ENCODE results near the gene FAM20C. TPM values are rescaled to one million over a fixed set of nuclear protein-coding genes. Genes with fewer than 3 reads are reported as not detected.
"Not testable (repeated sequence)": the region's sequence is repeated elsewhere in the genome, so short reads cannot be mapped to it uniquely, and the experiment has no call there.

The FAM20C gene
- total RNA-seq, 2 experiments from 2014 or later, result 1.3 to 1.7 TPM

DNA sequence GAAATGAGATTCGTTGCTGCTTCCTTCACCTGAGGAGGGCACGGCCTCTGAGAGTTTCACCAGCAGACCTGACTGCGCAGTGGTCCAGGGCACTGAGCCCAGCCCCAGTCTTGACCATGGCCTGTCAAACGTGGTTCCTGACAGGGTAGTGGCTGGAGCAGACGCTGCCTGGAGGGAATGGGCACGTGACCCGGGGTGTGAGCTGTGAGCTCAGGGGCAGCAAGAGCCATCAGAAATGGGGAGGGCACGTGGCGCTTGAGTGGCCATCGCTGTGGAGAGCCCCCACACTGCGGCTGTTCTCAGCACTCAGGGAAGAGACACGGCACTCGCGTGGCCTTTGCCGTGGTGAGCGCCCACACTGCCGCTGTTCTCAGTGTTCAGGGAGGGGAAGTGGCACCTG is 12.0 kb downstream of the FAM20C start:
- no peak for DNase-seq
- no peaks in the 10 kb centered on the region for H3K36me3 Mint-ChIP-seq (ENCODE audit: low read depth)
- no peak overlapping the region for H3K4me3 ChIP-seq (ENCODE audit: low read length)
- intact Hi-C loops (cut with DNase I, micrococcal nuclease), result no loop called here
- no peak overlapping the region for H3K4me3 Mint-ChIP-seq
- TF ChIP-seq, protein P1, sequence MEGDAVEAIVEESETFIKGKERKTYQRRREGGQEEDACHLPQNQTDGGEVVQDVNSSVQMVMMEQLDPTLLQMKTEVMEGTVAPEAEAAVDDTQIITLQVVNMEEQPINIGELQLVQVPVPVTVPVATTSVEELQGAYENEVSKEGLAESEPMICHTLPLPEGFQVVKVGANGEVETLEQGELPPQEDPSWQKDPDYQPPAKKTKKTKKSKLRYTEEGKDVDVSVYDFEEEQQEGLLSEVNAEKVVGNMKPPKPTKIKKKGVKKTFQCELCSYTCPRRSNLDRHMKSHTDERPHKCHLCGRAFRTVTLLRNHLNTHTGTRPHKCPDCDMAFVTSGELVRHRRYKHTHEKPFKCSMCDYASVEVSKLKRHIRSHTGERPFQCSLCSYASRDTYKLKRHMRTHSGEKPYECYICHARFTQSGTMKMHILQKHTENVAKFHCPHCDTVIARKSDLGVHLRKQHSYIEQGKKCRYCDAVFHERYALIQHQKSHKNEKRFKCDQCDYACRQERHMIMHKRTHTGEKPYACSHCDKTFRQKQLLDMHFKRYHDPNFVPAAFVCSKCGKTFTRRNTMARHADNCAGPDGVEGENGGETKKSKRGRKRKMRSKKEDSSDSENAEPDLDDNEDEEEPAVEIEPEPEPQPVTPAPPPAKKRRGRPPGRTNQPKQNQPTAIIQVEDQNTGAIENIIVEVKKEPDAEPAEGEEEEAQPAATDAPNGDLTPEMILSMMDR (IDR thresholded peaks at IDR 0.05), result no peak
- H3K27ac Mint-ChIP-seq, result no peak overlapping the region
- no peak for ATAC-seq (ENCODE audit: poor library complexity)
- H3K27me3 Mint-ChIP-seq, result no peaks in the 10 kb centered on the region
- ChIA-PET POLR2A (no interaction called here), CTCF (no interaction called here)
- H3K36me3 ChIP-seq (ENCODE audit: insufficient read depth, low read length), result no peaks in the 10 kb centered on the region
- H3K9me3 Mint-ChIP-seq, result no peaks in the 10 kb centered on the region
- peaks cover 0 to 32% of the 10 kb centered on the region in 2 experiments for H3K9me3 ChIP-seq (ENCODE audit: control insufficient read depth in 1 of 2, insufficient read depth in 1 of 2, low read length in 2 of 2)
- no peak overlapping the region for H3K27ac ChIP-seq (ENCODE audit: low read depth in 1 of 2, low read length in 2 of 2)
- no peaks in the 10 kb centered on the region for H3K4me1 Mint-ChIP-seq (ENCODE audit: low read depth)
- no peaks in the 10 kb centered on the region for H3K27me3 ChIP-seq (ENCODE audit: control insufficient read depth in 1 of 2, insufficient read depth in 2 of 2, low read length in 2 of 2)
- no peaks in the 10 kb centered on the region for H3K4me1 ChIP-seq (ENCODE audit: insufficient read depth, low read length)

DNA sequence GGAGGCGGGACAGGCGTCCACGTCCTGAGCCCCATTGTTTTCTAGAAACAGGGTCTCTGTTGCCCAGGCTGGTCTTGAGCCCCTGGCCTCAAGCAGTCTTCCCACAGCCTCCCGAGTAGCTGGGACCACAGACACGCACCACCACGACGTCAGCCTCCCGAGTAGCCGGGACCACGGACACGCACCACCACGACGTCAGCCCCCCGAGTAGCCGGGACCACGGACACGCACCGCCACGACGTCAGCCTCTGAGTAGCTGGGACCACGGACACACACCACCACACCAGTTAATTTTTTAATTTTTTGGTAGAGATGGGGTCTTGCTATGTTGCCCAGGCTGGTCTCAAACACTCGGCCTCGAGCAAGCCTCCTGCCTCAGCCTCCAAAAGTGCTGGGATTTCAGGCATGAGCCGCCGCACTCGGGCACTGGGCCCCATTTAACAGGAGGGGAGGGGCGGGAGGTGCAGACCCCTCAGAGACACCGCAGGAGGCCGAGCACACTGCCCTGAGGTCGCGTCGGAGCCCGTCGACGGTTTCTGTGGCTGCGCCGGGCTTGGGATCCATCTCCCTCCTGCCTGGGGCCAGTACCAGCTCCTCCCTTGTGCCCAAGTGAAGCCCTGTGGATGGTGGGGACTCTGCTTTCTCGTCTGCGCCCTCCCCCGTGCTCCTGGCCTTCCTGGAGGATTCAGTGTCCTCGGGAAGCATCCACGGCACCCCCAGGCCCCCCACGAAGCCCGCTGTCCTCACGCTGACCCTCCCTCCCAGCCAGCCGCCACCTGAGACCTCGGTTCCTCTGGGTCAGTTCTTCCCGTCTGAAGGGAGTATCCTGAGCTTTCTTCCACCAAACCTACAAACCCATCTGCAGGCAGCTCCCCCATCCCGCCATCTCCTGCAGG is 13.0 kb downstream of the FAM20C start:
- TF ChIP-seq, protein P1 (IDR thresholded peaks at IDR 0.05), result no peak
- H3K27ac Mint-ChIP-seq, result no peak overlapping the region
- H3K9me3 Mint-ChIP-seq, result no peaks in the 10 kb centered on the region
- Histone ChIP-seq H3K27ac (ENCODE audit: low read depth in 1 of 2, low read length in 2 of 2) (no peak overlapping the region), H3K4me1 (ENCODE audit: insufficient read depth, low read length) (no peaks in the 10 kb centered on the region), H3K27me3 (ENCODE audit: control insufficient read depth in 1 of 2, insufficient read depth in 2 of 2, low read length in 2 of 2) (no peaks in the 10 kb centered on the region), H3K9me3 (ENCODE audit: control insufficient read depth in 1 of 2, insufficient read depth in 1 of 2, low read length in 2 of 2) (peaks cover 0 to 36% of the 10 kb centered on the region in 2 experiments), H3K36me3 (ENCODE audit: insufficient read depth, low read length) (no peaks in the 10 kb centered on the region), H3K4me3 (ENCODE audit: low read length) (no peak overlapping the region)
- H3K27me3 Mint-ChIP-seq, result no peaks in the 10 kb centered on the region
- no peaks in the 10 kb centered on the region for H3K36me3 Mint-ChIP-seq (ENCODE audit: low read depth)
- DNase-seq, result peak in 1 of 14 experiments; percentile 58
- H3K4me1 Mint-ChIP-seq (ENCODE audit: low read depth), result no peaks in the 10 kb centered on the region
- H3K4me3 Mint-ChIP-seq, result no peak overlapping the region
- no peak for ATAC-seq (ENCODE audit: poor library complexity)
- POLR2A ChIA-PET, result no interaction called here
- CTCF ChIA-PET, result no interaction called here
- intact Hi-C loops (cut with DNase I, micrococcal nuclease), result no loop called here

DNA sequence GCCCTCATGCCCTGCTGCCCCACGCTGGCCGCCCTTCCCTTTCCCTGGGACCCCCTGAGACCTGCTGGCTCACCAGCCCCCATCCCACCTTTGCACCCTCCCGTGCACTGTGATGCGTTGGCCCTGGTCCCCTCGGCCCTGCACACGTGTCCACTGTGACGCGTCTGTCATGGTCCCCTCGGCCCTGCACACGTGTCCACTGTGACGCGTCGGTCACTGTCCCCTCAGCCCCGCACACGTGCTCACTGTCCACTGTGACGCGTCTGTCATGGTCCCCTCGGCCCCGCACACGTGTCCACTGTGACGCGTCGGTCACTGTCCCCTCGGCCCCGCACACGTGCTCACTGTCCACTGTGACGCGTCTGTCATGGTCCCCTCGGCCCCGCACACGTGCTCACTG is 14.0 kb downstream of the FAM20C start:
- H3K4me1 Mint-ChIP-seq (ENCODE audit: low read depth); H3K36me3 ChIP-seq (ENCODE audit: insufficient read depth, low read length); ATAC-seq (ENCODE audit: poor library complexity); H3K27ac ChIP-seq (ENCODE audit: low read depth in 1 of 2, low read length in 2 of 2); DNase-seq; H3K27me3 ChIP-seq (ENCODE audit: control insufficient read depth in 1 of 2, insufficient read depth in 2 of 2, low read length in 2 of 2); H3K4me1 ChIP-seq (ENCODE audit: insufficient read depth, low read length); CTCF ChIA-PET; H3K4me3 ChIP-seq (ENCODE audit: low read length); H3K27ac Mint-ChIP-seq; H3K9me3 Mint-ChIP-seq; intact Hi-C loops (cut with DNase I, micrococcal nuclease); H3K27me3 Mint-ChIP-seq; H3K4me3 Mint-ChIP-seq; H3K36me3 Mint-ChIP-seq (ENCODE audit: low read depth); POLR2A ChIA-PET: not testable (repeated sequence)
- H3K9me3 ChIP-seq (ENCODE audit: control insufficient read depth in 1 of 2, insufficient read depth in 1 of 2, low read length in 2 of 2), result peaks cover 0 to 36% of the 10 kb centered on the region in 2 experiments

All from CD4-positive, alpha-beta T cell (primary cell).